RPMI8226 (cell line): ENCODE data around the gene JPT1.
A peak's percentile ranks its signal among the peaks of the same experiment; 100 is the strongest.
"Not testable (repeated sequence)": the region's sequence is repeated elsewhere in the genome, so short reads cannot be mapped to it uniquely, and the experiment has no call there.

ENCODE experiments used
- DNase-seq: peaks from one replicate; pipeline ENCODE4 v3.0.0-alpha.2; 2015

Gene JPT1

DNA sequence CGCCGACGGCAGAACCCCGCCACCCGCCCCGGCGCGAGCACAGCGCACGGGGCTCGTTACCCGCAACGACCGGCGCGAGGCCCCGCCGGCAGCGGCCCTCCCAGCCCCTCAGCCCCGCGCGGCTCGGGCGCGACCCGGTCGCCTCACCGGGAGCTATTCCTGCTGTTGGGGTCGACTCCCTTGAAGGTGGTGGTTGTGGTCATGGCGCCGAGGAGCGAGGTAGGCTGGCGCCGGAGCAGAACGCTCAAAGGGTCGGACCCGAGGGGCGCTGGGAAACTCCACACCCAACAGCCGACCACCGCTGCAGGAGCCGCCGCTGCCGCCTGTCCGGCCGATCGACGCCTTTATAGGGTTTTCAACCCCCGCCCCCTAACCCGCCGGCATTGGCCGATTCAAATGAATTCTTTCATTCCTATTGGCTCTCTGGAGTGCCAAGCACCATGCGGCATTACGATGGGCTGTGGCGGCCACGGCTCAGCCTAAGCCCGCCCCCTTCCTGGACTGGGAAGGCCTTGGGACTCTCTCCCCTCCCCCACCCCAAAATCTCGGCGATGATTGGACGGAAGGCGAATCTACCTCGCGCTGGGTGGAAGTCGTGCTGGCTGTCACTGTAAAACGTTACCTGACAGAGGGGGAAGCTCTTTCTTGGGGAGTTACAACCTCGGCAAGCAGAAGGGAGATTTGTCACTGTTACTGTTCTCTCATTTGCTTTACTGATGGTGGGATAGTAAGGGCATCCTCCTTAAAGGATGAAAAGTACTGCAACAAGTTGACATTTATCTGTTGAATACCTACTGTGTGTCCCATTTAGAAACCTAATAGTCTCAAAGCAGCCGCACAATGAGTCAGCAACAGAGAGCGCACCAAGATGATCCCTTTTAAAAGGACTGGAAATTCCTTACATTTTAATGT lies at the start of gene JPT1:
JPT1 (minus strand) TSS at position 318 of the 912 bp plus-strand sequence; CDS start at position 203, 115 bp downstream.
- DNase-seq = peak; percentile 99

DNA sequence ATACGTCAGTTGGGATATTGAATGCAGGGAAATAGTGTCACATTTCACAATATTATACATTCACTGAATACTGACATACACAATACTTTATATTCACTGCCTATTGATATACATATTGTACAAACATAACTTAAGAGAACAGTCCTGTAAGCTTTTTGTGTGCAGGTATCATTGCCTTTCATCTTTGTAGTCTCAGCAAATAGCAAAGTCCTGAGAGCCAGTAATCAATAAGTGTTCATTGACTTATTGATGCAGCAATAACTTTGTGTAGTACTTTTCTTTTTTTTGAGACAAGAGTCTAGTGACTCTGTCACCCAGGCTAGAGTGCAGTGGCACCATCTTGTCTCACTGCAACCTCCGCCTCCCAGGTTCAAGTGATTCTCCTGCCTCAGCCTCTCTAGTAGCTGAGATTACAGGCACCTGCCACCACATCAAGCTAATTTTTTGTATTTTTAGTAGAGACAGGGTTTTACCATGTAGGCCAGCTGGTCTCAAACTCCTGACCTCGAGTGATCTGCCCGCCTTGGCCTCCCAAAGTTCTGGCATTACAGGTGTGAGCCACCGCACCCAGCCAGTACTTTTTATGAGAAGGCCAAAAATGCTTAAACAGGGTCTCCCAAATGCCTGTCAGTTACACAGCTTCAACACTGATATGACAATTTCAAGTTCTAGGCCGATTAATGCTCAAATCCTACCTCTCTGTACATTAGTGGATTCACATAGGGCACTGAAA lies 45.7 kb upstream of the JPT1 start:
- DNase-seq = no peak

DNA sequence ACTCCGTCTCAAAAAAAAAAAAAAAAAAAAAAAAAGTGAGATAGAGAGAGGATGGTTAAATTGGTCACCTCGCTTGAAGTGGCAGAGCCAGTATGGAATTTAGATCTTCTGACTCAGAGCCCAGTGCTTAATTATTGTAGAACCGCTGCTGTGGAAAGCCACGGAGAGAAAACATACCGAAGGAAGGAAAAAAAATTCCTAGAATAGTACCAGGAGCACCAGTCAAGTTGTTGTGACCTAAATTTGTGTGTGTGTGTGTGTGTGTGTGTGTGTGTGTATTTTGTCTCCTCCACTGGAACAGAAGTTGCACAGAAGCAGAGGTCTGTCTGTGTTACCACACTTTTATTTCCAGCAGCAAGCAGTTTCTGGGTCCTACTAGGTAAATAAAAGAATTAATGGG lies 40.6 kb upstream of the JPT1 start:
- no peak for DNase-seq

GRCh38 chr17:75191584-75191983 lies 37.3 kb upstream of the JPT1 start:
- no peak for DNase-seq

GRCh38 chr17:75188614-75189013 lies 34.3 kb upstream of the JPT1 start:
- DNase-seq = no peak

GRCh38 chr17:75183999-75184884 lies 29.9 kb upstream of the JPT1 start:
- no peak for DNase-seq

DNA sequence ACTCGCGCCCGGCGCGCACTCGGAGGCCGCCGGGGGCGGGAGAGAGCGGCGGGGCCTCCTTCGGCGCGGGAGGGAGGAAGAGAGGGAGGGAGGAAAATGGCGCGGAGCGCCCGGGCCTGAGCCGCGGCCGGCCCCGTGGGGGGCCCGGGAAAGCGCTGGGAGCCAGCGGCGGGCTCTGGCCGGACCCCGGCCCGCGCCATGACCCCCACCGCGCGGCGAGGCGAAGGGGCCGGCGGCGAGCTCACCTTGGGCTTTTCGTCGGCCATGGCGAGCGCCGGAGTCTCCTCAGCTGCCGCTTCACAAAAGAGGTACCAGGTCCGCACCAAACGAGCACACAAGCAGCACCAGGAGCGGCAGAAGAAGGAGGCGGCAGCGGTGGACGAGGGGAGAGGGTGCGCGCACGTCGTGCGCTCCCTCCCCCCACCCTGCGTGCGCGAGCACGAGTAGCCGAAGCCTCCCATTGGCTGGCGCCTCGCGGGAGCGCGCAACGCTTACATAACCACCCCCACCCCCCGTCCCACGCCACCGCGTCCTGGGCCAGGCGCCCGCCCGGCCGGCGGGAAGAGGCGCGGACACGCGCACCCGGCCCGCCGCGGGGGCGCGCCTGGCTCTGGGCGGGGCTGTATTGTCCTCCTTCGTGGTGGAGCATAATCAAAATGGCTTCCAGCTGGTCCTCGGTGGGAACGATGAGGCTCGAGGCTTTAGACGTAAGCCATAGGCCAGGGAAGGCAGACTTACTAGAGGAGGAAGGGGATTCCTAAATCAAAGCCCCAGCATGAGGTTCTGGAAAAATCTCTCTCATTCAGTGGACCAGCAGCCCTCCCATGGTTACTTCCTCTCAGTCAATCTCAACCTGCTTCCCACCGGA lies 28.5 kb upstream of the JPT1 start, which contains the start of gene SUMO2:
SUMO2 (minus strand) TSS at position 391 of the 868 bp plus-strand sequence; CDS start at position 266, 125 bp downstream.
- peak; percentile 97 for DNase-seq

- DNase-seq = no peak
Observed at GRCh38 chr17:75182319-75182568, 27.9 kb upstream of the JPT1 start.

DNA sequence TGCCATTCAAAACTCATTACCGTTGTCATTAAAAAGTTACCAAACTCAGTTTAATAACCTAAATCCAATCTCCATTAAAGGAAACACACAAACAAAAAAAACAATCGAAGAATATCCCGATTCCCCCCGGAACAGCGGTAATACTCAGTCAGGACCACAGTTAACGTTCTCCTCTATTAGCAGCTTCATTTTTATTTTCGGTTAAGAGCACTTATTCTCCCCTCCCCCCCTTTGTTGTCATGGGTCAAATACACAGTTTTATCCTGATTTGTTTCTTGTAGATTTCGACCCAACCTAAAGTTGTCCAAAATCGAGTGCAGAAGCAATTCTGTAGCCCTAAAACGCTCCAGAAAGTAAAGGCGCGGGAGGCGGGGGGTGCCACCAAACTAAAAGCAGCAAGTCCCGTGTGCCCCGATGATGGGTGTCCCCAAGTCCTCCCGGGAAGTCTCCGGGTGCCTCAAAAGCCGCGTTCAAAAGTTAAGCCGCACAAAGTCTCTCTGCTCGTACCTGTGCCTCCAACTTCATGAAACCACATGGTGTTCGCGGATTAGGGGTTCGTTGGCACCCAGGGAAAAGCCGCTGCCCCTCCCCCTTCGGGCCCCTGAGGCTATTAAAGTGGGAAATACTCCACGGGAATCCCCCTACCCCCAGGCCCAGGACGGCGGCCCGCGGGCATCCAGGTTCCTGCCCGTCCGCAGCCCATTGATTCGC lies 27.5 kb upstream of the JPT1 start:
- peak; percentile 53 for DNase-seq

DNA sequence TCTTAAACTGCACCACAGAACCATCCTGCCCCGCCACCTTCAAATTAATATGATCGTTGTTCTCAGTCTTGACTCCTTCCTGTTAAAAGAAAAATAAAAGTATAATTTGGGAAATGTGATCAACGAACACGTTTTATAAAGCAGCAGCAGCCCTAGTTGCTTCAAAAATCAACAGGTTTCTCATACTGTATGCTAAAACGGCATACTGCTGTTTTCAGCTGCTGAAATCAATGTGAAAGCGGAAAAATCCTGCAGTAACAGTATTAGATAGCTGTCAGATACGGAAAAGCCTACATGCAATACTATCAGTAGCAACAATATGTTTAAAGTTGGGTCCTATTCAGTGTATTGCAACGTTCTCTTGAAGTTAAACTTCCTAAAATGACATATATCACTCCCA lies 26.8 kb upstream of the JPT1 start:
- no peak for DNase-seq

- no peak for DNase-seq
Observed at GRCh38 chr17:75178453-75178852, 24.1 kb upstream of the JPT1 start.

DNA sequence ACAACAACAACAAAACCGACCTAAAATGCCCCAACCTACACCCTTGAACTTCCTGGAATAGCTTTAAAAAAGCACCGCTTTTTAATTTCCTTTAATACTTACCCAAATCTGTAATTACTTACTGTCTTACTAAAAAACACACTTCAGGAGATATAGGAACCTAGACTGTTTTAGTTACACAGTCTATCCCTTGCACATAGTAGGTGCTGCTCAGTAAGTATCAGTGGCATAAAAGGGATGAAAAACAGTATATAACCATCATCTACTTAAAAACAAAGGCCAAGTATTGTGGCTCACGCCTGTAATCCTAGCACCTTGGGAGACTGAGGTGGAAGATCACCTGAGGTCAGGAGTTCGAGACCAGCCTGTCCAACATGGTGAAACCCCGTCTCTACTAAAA lies 22.3 kb upstream of the JPT1 start:
- DNase-seq = no peak

GRCh38 chr17:75174996-75175395 lies 20.7 kb upstream of the JPT1 start:
- DNase-seq = no peak

GRCh38 chr17:75173526-75173925 lies 19.2 kb upstream of the JPT1 start:
- DNase-seq = no peak

DNA sequence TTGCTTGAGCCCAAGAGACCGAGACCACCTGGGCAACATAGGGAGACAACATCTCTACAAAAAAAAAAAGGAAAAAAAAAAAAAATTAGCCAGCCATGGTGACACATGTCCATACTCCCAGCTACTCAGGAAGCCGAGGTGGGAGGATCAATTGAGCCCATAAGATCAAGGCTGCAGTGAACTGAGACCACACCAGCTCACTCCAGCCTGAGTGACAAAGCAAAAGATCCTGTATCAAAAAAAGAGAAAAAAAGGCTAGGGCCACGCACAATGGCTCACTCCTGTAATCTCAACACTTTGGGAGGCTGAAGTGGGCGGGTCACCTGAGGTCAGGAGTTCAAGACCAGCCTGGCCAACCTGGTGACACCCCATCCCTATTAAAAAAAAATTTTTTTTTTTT lies 14.7 kb upstream of the JPT1 start:
- DNase-seq = no peak

- DNase-seq = not testable (repeated sequence)
Observed at GRCh38 chr17:75164606-75165005, 10.3 kb upstream of the JPT1 start.

GRCh38 chr17:75163074-75163473 lies 8.8 kb upstream of the JPT1 start:
- no peak for DNase-seq

- no peak for DNase-seq
Observed at GRCh38 chr17:75160211-75160610, 5.9 kb upstream of the JPT1 start.

- no peak for DNase-seq
Observed at GRCh38 chr17:75159196-75160031, 5.1 kb upstream of the JPT1 start.

GRCh38 chr17:75158480-75158879 lies 4.2 kb upstream of the JPT1 start:
- DNase-seq = not testable (repeated sequence)

GRCh38 chr17:75155191-75155601 lies 884 bp upstream of the JPT1 start:
- no peak for DNase-seq
